ES-I3 (cell line): ENCODE data around the gene SNRPB.

Source experiments
- H3K36me3 ChIP-seq: 2 replicates; pipeline ENCODE4 v1.6.1; 2013; ENCODE audit warnings: mild to moderate bottlenecking, low read length, control low read depth, moderate library complexity; ENCODE audit not compliant: insufficient read depth
- H3K4me1 ChIP-seq: 2 replicates; pipeline ENCODE4 v1.6.1; 2013; ENCODE audit warnings: mild to moderate bottlenecking, control low read depth, low read length; ENCODE audit not compliant: insufficient read depth
- H3K9ac ChIP-seq: 2 replicates; pipeline ENCODE4 v1.6.1; 2013; ENCODE audit warnings: low read depth, mild to moderate bottlenecking, low read length, moderate library complexity
- H3K9me3 ChIP-seq: 2 replicates; pipeline ENCODE4 v1.6.1; 2013; ENCODE audit warnings: mild to moderate bottlenecking, low read length, moderate library complexity; ENCODE audit not compliant: control insufficient read depth, insufficient read depth

SNRPB gene

GRCh38 chr20:2485661-2486060 is 15.1 kb upstream of the SNRPB start:
- H3K9me3 ChIP-seq = no peaks in the 10 kb centered on the region
- H3K4me1 ChIP-seq = no peaks in the 10 kb centered on the region
- no peak overlapping the region for H3K9ac ChIP-seq
- no peaks in the 10 kb centered on the region for H3K36me3 ChIP-seq

GRCh38 chr20:2485080-2485479 is 14.5 kb upstream of the SNRPB start:
- no peaks in the 10 kb centered on the region; the same call in 1 of the 2 replicates for H3K9me3 ChIP-seq
- no peaks in the 10 kb centered on the region for H3K36me3 ChIP-seq
- no peaks in the 10 kb centered on the region for H3K4me1 ChIP-seq
- H3K9ac ChIP-seq = no peak overlapping the region

- H3K9me3 ChIP-seq = no peaks in the 10 kb centered on the region; the same call in 1 of the 2 replicates
- no peaks in the 10 kb centered on the region for H3K36me3 ChIP-seq
- H3K4me1 ChIP-seq = no peaks in the 10 kb centered on the region
- H3K9ac ChIP-seq = no peak overlapping the region
These were observed 12.9 kb upstream of the SNRPB start for GRCh38 chr20:2483504-2483903.

GRCh38 chr20:2480381-2480780 is 9.8 kb upstream of the SNRPB start:
- Histone ChIP-seq H3K9ac (no peak overlapping the region), H3K36me3 (no peaks in the 10 kb centered on the region), H3K4me1 (no peaks in the 10 kb centered on the region), H3K9me3 (no peaks in the 10 kb centered on the region; the same call in none of the 2 replicates)

- Histone ChIP-seq H3K36me3 (no peaks in the 10 kb centered on the region), H3K4me1 (no peaks in the 10 kb centered on the region), H3K9ac (no peak overlapping the region), H3K9me3 (no peaks in the 10 kb centered on the region; the same call in none of the 2 replicates)
These were observed 6.4 kb upstream of the SNRPB start for GRCh38 chr20:2476742-2477615.

- no peaks in the 10 kb centered on the region for H3K4me1 ChIP-seq
- H3K36me3 ChIP-seq = no peaks in the 10 kb centered on the region
- no peaks in the 10 kb centered on the region; the same call in none of the 2 replicates for H3K9me3 ChIP-seq
- no peak overlapping the region for H3K9ac ChIP-seq
These were observed 5.5 kb upstream of the SNRPB start for GRCh38 chr20:2475850-2476741.

GRCh38 chr20:2473516-2473915 is 2.9 kb upstream of the SNRPB start:
- Histone ChIP-seq H3K9me3 (no peaks in the 10 kb centered on the region; the same call in 1 of the 2 replicates), H3K4me1 (peaks cover 7% of the 10 kb centered on the region), H3K9ac (no peak overlapping the region), H3K36me3 (peaks cover 6% of the 10 kb centered on the region; the same call in 1 of the 2 replicates)

GRCh38 chr20:2469991-2470422 is 582 bp downstream of the SNRPB start:
- no peaks in the 10 kb centered on the region for H3K9me3 ChIP-seq
- H3K36me3 ChIP-seq = peaks cover 36% of the 10 kb centered on the region
- H3K9ac ChIP-seq = peak overlapping the region; percentile 82
- peaks cover 15% of the 10 kb centered on the region for H3K4me1 ChIP-seq

- H3K9me3 ChIP-seq = no peaks in the 10 kb centered on the region
- peaks cover 15% of the 10 kb centered on the region for H3K4me1 ChIP-seq
- peak overlapping the region; percentile 82 for H3K9ac ChIP-seq
- peaks cover 47% of the 10 kb centered on the region for H3K36me3 ChIP-seq
These were observed 1.8 kb downstream of the SNRPB start for GRCh38 chr20:2468581-2469407.

- Histone ChIP-seq H3K9ac (no peak overlapping the region), H3K36me3 (peaks cover 60% of the 10 kb centered on the region)
These were observed 3.2 kb downstream of the SNRPB start for GRCh38 chr20:2467412-2467811.

GRCh38 chr20:2465100-2465499 is 5.5 kb downstream of the SNRPB start:
- no peak overlapping the region for H3K9ac ChIP-seq
- H3K9me3 ChIP-seq = no peaks in the 10 kb centered on the region
- H3K4me1 ChIP-seq = peaks cover 15% of the 10 kb centered on the region
- H3K36me3 ChIP-seq = peaks cover 80% of the 10 kb centered on the region

More at GRCh38 chr20:2467412-2467811, 3.2 kb downstream of the SNRPB start:
- H3K4me1 ChIP-seq = peaks cover 15% of the 10 kb centered on the region
- no peaks in the 10 kb centered on the region for H3K9me3 ChIP-seq

GRCh38 chr20:2463616-2464365 is 6.8 kb downstream of the SNRPB start:
- Histone ChIP-seq H3K9ac (no peak overlapping the region), H3K36me3 (peaks cover 75% of the 10 kb centered on the region), H3K4me1 (peaks cover 11% of the 10 kb centered on the region), H3K9me3 (no peaks in the 10 kb centered on the region)

- no peaks in the 10 kb centered on the region for H3K4me1 ChIP-seq
- peaks cover 67% of the 10 kb centered on the region for H3K36me3 ChIP-seq
- H3K9ac ChIP-seq = no peak overlapping the region
- H3K9me3 ChIP-seq = no peaks in the 10 kb centered on the region
These were observed 8.1 kb downstream of the SNRPB start for GRCh38 chr20:2462484-2462883.
